Stimulated activated naive CD8-positive, alpha-beta T cell treated with anti-CD3 and anti-CD28 coated beads, Interleukin-15, Interleukin-2, amounts not matched to agents 100 U/mL and 50 U/mL, for 24 hours (primary cell): Measurements from ENCODE around the gene ATP11A.
"Not testable (repeated sequence)": the region's sequence is repeated elsewhere in the genome, so short reads cannot be mapped to it uniquely, and the experiment has no call there.

Source experiments
- ATAC-seq: fragments of 150-1000 bp; cut with Tn5 transposase; one replicate; pipeline ENCODE4 v1.10.0; 2021
- DNase-seq: peaks from one replicate; pipeline ENCODE4 v3.0.0; 2021

ATP11A gene

DNA sequence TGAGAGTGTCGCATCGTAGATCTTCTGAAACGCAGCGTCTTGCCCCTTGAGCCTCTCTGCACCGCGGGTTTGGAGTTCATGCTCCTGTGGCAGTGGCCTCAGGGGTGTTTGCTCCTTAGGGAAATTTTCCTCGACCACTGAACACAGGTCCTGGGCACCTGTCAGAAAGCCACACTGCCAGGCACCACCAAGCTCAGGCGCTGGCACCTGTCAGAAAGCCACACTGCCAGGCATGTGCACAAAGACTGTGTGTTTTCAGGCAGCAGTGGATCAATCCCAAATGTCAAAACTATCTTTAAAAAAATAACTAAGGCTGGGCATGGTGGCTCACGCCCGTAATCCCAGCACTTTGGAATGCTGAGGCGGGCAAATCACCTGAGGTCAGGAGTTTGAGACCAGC is 87.1 kb downstream of the ATP11A start:
- DNase-seq = no peak
- no peak for ATAC-seq

DNA sequence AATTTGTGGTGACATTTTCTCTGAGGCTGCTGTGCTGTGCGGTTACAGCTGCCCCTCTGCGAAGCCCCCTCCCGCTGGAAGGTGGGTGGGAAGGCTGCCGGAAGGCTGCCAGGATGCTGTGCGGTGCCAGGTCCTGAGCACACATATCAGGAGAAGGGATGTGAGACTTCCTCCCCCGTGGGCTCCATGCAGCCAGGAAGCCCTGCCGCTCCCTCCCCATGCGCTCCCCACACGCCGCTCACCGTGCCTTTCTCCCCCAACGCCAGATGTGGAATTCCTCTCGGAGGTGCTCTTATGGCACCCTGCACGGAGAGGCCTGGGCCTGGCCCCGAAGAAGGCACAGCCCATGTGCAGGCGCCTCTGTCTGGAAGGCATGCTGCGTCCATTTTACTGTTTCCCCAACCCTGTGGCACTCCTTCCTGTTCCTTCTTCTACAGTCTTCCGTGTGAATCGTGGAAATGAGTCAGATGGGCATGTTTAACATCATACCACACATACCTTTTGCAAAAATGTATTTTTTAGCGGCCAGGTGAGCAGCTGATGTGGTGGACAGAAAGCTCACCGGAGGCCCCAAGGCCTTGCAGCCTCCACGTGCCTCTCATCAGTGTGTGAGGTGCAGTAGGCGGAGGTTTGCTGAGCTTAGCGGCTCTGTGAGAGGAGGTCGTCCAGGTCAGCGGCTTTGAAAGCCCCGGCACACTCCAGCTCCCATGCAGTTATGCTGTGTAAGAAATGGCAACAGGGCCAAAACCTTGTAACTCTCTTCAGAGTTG is 88.0 kb downstream of the ATP11A start:
- DNase-seq (no peak), ATAC-seq (no peak)

DNA sequence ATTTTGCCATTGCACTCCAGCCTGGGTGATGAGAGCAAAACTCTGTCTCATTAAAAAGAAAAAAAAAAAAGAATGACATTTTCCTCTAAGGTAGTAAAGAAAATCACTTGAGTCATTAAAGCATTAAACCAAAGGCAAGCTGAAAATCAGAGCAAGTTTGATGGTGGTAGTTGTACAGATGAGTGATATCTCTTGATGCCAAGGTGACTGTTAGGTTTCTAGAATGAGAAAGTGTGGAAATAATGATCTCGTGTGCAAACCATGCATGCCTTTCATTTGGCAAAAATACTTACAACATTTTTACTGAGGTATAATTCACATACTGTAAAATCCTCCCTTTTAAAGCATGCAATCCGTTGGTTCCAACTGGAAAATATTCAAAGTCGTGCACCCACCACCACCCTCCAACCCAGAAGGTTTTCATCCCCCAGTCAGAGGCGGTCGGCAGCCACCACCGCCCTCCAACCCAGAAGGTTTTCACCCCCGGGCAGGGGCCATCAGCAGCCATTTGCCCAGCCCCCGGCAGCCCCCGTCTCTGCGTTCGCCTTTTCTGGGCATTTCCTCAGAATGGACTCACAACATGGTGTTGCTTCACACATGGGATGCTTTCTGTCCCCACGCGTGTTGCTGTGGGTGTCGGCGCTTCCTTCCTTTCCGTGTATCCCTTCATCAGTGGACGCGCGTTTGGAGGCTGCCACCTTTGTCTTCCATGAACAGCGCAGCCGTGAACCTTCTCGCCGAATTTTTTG is 90.2 kb downstream of the ATP11A start:
- ATAC-seq (no peak), DNase-seq (no peak)

DNA sequence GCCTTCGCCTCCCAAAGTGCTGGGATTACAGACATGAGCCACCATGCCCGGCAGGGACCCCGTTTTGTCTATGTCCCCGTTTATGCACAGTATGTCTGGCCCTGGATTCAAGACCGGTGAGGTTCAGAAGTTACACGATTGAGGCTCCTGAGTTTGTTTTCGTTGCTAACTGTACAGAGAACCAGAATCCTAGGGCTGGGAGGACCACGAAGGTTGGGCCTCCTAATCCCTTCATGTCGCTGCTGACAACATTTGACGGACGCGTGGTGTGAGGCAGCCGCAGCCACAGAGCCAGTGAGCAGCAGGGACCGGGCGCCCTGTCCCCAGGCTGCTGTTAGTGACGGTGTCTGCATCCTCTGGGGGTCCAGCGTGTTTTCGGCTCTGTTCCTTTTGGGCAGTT is 91.4 kb downstream of the ATP11A start:
- ATAC-seq (no peak), DNase-seq (no peak)

DNA sequence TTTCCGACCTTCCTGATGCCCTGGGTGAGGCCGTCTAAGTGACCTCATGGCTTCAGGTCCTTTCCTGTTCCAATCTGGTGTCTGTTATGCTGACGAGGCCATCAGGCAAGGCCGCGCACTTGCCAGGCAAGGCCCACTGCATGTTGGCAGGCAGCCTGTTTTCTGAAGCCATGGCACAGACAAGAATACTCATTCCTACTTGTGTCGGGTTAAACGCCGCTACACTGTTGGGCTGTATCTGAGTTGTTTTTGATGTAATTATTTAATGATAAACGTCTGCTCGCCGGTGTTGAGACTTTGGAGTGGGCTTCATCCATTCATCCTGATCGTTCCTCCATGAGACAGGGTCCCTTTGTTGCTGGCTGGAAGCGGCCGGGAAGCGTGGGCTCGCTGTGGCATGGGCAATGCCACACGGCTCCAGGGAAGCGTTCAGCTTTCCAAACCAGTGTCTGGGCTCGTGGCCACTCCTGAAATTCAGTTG is 92.1 kb downstream of the ATP11A start:
- DNase-seq = no peak
- no peak for ATAC-seq

DNA sequence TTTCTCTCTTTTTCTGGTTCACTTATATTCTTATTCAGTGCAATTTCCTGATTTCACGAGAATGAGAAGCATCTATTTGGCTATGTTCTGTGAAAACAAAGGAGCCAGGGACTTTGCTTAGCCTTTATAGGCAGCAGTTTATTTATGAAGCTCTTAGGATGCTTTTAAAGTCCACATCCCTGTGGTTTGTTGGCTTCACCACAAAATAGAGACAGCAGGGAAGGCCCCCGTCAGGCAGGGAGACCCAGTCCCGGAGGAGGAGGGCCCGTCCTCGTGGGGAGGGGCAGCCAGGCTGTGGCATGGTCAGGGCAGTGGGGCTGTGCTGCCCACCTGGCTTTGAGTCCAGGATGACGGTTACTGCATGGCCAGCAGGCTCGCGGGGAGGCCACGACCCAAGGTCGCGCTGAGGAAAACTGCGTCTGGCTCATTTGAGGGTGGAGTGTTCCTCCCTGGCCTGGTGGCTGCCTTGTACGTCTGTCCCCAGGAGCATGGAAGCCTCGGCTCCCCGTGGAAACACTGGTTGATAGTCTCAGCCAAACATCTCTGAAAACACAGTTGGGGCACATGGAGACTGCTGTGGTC is 92.7 kb downstream of the ATP11A start:
- no peak for DNase-seq
- no peak for ATAC-seq

DNA sequence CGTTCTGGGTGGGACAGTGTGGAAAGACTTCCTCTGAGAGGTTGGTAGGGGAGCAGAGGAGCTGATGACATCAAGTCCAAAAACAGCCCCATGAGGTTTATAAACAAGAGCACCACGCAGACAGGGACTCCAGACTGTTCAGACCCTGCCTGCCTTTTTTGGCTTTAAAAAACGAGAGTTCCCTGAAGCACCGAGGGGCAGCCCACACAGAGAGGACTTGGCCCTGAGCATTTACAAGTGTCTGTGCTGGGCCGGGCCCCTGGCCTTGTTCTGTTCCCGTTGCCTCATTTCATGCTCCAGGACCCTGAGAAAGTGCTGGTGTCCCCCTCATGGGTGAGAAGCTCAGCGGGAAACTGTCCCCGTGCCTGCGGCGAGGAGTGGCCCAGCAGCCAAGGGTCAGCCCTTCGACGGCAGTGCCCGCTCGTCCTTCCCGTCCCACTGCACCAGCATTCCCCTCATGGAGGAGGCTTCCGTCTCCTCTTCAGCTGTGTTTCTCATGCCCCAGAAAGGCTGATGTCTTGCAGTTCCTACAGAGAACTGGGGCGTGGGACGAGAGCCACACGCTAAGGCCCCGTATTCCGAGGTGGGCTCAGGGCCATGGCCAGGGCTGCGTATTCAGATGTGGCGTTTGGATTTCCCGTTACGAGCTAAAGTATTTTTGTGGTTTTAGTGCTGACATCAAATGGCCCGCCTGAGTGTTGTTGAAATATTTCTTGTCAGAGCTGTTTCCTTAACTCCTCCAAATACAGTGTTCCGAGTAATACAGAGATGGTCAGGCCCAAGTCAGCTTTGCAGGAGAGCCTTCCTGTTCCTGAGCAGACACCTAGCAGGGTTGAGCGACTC is 93.5 kb downstream of the ATP11A start:
- no peak for ATAC-seq
- DNase-seq = no peak

DNA sequence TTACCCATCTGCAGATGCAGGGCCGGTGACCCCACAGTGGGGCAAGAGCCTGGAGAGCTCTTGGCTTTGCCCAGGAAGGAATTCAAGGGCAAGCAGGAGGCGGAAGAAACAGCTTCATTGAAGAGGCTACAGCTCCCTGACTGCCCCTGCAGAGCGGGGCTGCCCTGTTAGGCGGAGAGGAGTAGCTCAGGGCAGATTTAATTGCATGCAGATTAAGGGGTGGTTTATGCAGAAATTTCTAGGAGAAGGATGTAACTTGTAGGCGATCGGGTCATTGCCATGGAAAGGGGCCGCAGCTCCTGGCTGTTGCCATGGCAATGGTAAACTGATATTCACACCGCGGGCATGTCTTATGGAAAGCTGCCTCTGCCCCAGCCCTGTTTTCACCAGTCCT is 94.1 kb downstream of the ATP11A start:
- ATAC-seq = no peak

DNA sequence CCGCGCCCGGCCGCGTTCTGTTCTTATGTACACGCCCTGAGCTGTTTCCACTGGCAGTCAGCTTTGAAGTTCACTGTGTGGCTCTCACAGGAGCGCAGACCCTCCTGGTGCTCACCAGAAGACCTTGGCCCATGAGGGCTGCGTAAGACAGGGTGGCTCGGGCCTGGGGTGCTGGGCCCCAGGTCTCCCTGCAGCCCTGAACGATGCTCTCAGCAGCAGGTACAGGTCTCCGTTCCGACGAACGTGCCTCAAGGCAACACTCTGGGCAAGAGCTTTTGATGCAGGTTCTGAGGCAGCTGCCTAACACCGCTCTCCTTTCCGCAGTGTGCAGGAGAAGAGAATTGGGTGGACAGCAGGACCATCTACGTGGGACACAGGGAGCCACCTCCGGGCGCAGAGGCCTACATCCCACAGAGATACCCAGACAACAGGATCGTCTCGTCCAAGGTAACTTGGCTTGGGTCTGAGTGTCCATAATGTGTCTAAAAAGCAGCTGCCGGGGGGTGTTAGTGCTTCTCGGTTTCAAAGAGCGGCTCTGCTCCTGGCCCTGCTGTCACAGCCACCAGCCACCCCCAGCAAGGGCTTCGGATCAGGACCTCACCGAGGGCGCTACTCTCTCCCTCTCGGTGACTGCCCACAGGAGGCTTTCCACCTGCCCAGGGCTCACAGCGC is 95.1 kb downstream of the ATP11A start:
- no peak for DNase-seq
- ATAC-seq = no peak

More for the DNA sequence above, 94.1 kb downstream of the ATP11A start:
- DNase-seq = no peak

DNA sequence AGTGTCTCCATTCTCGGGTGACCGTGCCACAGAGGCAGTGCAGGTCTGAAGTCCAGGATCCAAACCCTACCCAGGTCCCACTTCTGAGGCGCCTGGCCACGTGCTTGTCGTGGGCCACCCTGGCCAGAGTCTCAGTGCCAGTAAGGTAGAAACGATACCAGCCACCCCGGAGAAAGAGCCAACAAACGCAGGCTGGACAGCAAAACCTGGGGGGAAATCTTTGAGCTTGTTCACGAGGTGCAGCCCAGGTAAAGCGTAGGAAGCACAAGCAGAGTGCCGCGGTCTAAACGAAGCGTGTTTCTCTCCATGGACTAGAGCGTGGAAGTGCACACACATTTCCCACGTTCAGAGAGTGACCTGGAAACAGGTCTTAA is 95.6 kb downstream of the ATP11A start:
- ATAC-seq = no peak
- DNase-seq = no peak

DNA sequence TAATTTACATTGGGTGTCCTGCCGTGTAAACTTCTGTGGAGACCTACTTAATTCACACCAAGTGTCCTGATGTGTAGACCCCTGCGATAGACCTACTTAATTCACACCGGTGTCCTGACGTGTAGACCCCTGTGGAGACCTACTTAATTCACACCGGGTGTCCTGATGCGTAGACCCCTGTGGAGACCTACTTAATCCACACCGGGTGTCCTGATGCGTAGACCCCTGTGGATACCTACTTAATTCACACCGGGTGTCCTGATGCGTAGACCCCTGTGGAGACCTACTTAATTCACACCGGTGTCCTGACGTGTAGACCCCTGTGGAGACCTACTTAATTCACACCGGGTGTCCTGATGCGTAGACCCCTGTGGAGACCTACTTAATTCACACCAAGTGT is 97.0 kb downstream of the ATP11A start:
- not testable (repeated sequence) for DNase-seq, ATAC-seq

DNA sequence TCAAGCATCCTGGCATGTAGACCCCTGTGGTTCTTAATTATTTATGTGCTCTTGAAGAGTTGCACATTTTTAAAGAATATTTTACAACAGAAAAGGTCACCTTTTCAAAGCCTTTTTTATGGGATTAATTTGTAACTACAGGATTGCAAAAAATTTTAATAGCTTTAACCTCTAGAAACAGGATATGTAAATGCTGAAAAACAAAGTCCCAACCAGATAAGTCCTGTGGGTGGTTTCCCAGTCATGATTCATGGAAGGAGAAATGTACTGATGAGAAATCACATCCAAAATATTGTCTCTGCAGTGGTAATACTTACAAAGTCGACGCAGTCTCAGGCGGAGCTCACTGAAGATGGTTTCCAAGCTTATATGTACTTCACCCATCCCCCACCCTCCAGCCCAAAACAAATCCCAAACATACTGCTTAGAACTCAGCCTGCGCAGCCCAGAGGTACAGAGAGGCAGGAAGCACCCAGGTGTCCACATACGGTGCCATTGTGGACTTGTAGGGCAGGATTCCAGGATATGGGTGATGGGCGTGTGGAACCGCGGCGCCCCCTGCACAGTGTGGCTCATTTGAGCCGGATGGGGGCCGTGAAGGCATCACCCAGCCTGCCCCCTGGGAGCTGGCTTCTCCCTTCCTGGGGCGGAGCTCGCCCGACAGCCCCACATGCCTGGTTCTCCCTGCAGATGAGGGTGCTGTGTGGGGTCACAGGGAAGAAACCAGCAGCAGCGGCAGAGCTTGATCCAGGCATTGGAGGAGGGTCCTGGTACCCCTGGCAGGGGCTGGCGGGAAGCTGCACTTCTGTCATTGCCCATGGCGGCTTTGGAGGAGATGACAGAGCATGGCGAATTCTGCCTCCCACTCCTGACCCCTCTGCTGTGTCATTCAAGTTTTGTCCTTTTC is 101.2 kb downstream of the ATP11A start:
- peak; percentile 19 for ATAC-seq

DNA sequence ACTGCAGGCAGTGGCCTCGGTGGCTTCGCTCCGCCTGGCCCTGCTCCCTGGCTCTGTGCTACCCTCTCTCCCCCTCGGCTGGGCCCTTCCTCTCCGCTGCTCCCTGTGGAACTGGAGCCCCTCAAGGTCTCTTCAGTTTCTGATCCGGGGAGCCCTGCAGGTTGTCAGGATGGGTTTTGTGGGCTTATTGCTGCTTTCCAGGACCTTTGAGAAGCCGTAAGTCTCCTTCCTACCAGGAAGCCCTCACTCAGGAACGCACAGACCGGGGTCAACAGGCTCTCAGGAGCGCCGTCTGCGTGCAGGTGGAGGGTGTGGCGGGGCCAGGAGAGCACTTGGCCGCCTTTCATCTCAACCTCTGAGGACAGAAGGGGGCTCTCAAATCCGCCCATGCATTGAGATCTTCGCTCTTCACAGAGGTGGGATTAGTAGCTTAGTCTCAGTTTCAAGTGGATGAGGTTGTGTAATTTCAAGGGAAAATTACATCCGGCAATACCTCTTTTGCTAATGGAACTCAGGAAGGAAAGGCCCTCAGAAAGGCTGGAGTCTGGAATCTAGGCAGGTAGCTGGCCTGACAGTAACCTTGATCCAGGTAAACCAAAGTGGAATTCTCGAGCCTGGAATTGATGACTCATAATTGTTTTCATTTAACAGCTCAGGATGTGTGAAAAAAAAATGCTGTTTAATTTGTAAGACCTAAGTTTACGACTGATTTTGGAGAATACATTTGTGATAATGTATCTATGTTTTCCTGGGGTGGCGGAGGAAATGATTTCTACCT is 102.0 kb downstream of the ATP11A start:
- no peak for ATAC-seq
- DNase-seq = no peak

More for the DNA sequence above, 101.2 kb downstream of the ATP11A start:
- DNase-seq = no peak

DNA sequence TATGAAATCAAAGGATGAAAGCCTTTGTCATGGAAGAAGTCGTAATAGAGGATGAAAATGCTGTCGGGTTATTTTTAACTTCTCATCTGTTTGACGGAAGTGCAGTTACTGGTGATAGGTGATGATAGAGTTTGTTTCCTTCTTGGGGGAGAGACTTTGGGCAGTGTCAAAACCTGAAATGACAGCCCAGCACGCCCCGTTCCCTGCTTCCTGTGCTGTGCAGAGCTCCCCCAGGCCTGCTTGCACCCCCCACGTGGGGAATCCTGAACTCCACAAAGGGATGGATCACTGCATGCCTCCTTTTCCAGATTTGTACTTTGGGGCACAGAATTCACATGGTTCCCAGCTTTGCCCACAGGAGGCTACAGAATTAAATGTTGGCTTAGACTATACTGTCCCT is 102.7 kb downstream of the ATP11A start:
- DNase-seq (no peak), ATAC-seq (no peak)

DNA sequence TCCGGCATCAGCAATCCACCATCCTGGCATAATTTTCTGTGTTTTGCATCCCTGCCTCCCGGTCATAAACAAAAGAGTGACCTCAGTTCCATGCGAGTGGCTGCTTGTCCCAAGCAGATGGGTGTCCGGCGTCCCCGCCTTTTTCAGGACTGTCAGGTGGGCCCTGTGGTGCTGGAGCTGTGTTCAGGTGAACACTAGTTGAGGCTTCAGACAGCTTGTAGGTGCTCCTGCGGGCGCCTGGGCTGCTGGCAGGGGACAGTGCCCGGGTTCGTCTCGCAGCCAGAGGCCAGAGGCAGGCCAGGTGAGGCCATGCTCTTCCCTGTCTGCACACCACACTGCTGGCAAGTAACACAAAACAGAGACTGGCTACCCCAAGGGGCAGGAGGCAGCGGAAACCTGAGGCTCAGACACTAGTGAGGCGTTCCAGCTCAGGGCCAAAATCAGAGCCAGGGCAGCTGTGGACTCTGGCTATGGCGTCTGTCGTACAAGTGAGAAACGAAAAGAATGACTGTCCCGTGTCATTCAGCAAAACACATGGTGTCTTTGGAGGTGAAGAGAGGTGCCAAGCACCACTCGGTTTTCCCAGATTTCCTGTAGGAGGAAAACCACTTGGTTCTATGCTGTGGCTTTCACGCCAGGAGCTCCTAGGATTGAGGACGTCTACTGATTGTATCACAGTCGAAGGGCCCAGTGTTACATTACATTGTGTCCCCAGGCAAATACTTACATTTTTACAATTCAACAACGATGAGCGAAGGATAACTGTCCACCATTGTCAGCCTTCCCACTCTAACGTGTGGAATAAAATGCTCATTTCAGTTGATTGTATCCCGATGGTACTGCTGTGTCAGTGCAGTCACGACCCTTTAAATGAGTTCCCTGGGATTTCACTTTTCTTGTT is 104.0 kb downstream of the ATP11A start:
- no peak for DNase-seq
- no peak for ATAC-seq

DNA sequence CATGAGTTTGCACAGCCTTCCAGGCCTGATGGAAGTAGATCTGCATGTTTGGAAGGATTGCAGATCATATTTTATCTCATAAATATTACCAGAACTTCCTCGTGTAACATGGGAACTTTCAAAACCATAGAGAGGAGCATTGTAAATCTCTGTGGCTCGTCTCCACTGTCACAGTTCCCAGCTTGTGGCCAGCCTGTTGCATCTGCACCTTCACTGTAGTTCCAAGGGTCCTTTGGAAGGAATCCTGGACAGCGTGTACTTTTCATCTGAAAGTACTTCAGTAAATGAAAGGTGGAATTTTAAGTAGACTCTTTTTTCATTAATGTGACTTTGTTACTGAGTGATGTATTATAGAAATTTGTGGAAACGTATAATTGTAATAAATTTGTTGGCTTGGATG is 105.4 kb downstream of the ATP11A start:
- no peak for DNase-seq
- no peak for ATAC-seq

DNA sequence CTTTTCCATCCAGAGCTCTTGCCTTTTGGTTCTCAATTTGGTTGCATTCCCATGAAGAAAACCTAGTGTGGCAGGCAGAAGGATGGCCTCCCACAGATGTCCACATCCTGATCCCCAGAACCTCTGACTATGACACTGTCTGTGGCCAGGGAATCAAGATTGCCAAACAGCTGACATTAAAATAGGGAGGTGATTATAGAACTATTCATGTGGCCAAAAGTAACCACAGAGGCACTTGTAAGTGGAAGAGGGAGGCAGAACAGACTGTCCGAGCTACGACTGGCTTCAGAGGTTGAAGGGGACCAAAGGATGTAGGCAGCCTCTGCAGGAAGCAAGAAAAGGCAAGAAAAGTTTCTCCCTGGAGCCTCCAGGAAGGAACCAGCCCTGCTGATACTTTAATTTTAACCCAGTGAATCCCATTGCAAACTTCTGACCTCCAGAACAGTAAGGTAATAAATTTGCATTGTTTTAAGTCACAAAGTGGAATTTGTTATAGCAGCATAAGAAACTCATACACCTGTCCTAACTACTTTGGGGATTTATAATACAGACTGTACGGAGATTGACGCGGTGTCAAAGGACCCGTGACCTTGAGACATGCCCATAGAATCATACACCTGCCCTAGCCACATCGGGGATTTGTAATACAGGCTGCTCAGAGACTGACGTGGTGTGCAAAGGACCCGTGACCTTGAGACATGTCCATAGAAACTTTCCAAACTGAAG is 106.5 kb downstream of the ATP11A start:
- DNase-seq (no peak), ATAC-seq (no peak)

DNA sequence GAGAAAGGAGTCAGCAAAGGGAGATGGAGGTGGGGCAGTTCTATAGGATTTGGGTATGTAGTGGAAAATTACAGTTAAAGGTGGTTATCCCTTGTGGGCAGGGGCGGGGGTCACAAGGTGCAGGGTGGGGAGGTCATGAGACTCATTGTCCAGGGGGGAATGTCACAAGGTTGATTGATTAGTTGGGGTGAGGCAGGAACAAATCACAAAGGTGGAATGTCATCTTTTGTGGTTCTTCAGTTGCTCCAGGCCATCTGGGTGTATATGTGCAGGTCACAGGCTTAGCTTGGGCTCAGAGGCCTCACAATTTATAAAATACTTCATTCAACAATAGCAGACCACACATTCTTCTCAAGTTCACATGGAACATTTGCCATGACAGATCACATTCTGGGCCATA is 109.6 kb downstream of the ATP11A start:
- ATAC-seq = no peak
- DNase-seq = no peak
